GM10847 (cell line): ENCODE measurements around the gene EHD2.

Source experiments
- POLR2A ChIP-seq: IDR thresholded peaks from 2 replicates; pipeline ENCODE4 v1.6.1; 2011; ENCODE audit not compliant: insufficient read length; ENCODE audit errors: extremely low read depth

The EHD2 gene

DNA sequence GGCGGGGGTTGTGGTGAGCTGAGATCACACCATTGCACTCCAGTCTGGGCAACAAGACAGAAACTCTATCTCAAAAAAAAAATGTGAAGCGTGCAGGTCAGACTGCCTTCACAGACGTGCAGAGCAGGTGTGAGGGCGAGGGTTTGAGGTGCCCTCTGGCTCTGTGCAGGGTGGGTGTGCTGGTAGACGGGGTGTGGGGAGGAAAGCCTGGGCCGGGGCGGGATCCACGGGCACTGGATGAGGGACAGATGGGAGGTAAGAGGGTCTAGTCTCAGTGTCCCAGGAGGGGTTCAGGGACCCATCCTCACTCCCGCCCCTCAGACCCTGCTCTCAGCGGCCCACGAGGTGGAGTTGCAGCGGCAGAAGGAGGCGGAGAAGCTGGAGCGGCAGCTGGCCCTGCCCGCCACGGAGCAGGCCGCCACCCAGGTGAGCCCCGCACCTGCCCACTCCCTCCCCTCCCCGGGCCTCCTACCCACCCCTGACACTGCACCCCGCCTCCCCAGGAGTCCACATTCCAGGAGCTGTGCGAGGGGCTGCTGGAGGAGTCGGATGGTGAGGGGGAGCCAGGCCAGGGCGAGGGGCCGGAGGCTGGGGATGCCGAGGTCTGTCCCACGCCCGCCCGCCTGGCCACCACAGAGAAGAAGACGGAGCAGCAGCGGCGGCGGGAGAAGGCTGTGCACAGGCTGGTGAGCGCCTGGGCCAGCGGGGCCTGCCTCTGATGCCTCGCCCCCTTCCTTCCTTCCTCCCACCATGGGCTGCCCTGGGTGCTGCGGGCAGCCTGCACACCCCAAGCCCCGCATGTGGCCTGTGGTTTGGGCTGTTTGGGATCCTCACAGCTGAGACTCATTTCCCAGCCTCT lies 41.2 kb downstream of the EHD2 start:
- TF ChIP-seq POLR2A = no peak

- no peak for TF ChIP-seq POLR2A
These were observed 42.0 kb downstream of the EHD2 start for GRCh38 chr19:47755065-47755761.

- no peak for TF ChIP-seq POLR2A
These were observed 42.8 kb downstream of the EHD2 start for GRCh38 chr19:47755762-47756626.

- no peak for TF ChIP-seq POLR2A
These were observed 43.4 kb downstream of the EHD2 start for GRCh38 chr19:47756627-47756929.

DNA sequence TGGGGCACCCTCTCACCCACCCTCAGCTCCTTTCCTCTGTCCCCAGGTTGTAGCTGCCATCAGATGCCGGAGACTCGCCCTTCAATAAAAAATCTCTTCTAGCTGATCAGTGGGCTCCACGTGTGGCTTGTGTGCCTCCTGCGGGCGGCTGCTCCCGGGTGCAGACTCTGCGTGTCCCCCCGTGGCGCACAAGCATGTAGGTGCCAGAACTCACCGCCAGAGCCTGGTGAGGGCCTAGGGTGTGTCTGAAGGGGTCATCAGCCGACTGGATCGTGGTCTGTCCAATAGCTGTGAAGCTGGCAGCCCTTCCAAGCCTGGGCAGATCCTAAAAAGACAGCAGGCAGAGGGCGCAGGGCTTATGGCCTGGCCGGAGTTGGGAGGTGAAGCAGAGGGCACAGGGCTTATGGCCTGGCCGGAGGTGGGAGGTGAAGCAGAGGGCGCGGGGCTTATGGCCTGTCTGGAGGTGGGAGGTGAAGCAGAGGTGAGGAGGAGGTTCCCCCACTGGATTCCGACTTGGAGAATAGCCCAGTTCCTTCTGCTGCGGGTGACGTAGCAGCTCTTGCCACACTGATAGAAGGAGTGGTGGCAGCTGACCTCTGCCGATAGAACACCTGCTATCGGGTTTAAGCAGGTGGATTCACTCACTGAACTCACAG lies 43.9 kb downstream of the EHD2 start:
- TF ChIP-seq POLR2A = no peak

GRCh38 chr19:47757617-47758442 lies 44.6 kb downstream of the EHD2 start:
- TF ChIP-seq POLR2A = no peak

DNA sequence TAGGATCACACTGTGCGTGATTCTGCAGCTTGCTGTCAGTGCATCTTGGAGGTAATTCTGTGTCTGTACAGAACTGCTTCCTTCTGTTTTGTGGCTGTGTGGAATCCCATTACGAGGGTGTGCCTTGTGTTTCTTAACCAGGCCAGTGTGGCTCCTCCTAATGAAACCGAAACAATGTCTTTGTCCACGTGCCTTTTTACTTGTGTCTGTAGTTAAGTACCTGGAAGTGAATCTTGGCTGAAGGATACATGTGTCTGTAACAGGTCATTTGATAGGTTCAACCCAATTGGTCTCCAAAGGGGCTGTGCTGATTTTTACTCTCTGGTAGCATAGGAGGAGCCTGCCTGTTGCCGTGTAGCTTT lies 45.2 kb downstream of the EHD2 start:
- no peak for TF ChIP-seq POLR2A

GRCh38 chr19:47760632-47760999 lies 47.4 kb downstream of the EHD2 start:
- no peak for TF ChIP-seq POLR2A

- no peak for TF ChIP-seq POLR2A
These were observed 48.3 kb downstream of the EHD2 start for GRCh38 chr19:47761566-47761965.

- no peak for TF ChIP-seq POLR2A
These were observed 48.9 kb downstream of the EHD2 start for GRCh38 chr19:47762151-47762550.

- no peak for TF ChIP-seq POLR2A
These were observed 49.5 kb downstream of the EHD2 start for GRCh38 chr19:47762615-47763308.

- TF ChIP-seq POLR2A = no peak
These were observed 52.5 kb downstream of the EHD2 start for GRCh38 chr19:47765523-47766358.

- no peak for TF ChIP-seq POLR2A
These were observed 53.1 kb downstream of the EHD2 start for GRCh38 chr19:47766359-47766620.

DNA sequence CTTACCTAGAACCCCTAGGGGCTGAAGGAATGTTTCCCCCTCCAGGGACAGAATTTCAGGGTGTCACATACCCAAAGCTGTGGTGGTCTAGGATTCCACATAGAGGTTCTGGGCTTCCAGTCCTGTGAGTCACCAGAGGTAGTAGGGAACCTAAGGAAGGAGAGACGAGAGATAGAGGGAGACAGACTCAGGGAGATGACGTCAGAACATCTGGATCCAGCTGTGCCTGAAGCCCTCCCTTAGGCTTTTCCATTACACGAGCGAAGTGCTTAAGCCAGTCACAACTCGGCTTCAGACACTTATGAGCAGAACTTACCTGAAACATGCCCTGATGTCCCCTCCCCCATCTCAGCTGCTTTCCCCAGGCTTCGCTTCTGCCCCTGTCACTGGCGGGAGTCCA lies 53.4 kb downstream of the EHD2 start:
- no peak for TF ChIP-seq POLR2A

GRCh38 chr19:47767349-47767748 lies 54.1 kb downstream of the EHD2 start:
- TF ChIP-seq POLR2A = no peak
